A549 (cell line): Measurements from ENCODE around the gene CDC14B.

Experiments
- CTCF ChIP-seq: fragments of >200 bp; sonication (Bioruptor Twin); formaldehyde crosslinking; IDR thresholded peaks from 3 replicates; pipeline ENCODE4 v1.5.1; 2016
- HDAC2 ChIP-seq: fragments of 200-600 bp; sonication (generic); IDR thresholded peaks from 2 replicates; pipeline ENCODE4 v1.6.1; 2016
- PBX3 ChIP-seq: IDR thresholded peaks from 2 replicates; pipeline ENCODE4 v1.6.1; 2012
- POLR2A ChIP-seq: IDR thresholded peaks from 2 replicates; pipeline ENCODE4 v1.6.1; 2012; ENCODE audit warnings: mild to moderate bottlenecking, low read length
- POLR2AphosphoS2 ChIP-seq: conservative IDR thresholded peaks from 2 replicates; pipeline ENCODE4 v1.6.1; 2012; ENCODE audit warnings: low read length, improper control_type of control experiment, inconsistent platforms
- RAD21 ChIP-seq, 2 experiments: fragments of >200 bp in 1 of 2; sonication (Bioruptor Twin) in 1 of 2; formaldehyde crosslinking in 1 of 2; IDR thresholded peaks in 1 of 2; conservative IDR thresholded peaks in 1 of 2; 2 replicates in 1 of 2; 3 replicates in 1 of 2; pipeline ENCODE4 v1.6.1; 2012 to 2018; ENCODE audit warnings: inconsistent platforms in 1 of 2
- RARB ChIP-seq: fragments of 250-450 bp; sonication (Bioruptor Pico); IDR thresholded peaks from 2 replicates; pipeline ENCODE4 v1.8.0; 2021; ENCODE audit warnings: mild to moderate bottlenecking, moderate library complexity
- RCOR1 ChIP-seq: fragments of 150-350 bp; IDR thresholded peaks from 2 replicates; pipeline ENCODE4 v1.6.1; 2014; ENCODE audit warnings: antibody characterized with exemption, low read length, low read depth
- RFX5 ChIP-seq: fragments of 450-650 bp; IDR thresholded peaks from 2 replicates; pipeline ENCODE4 v1.7.1; 2014; ENCODE audit warnings: antibody characterized with exemption, mild to moderate bottlenecking, moderate library complexity

- TF ChIP-seq POLR2AphosphoS2, result no peak
- no peak for TF ChIP-seq CTCF
- TF ChIP-seq POLR2A, result no peak
- TF ChIP-seq RARB (CRISPR knock-in tag), result no peak
- no peak for TF ChIP-seq HDAC2
- TF ChIP-seq RCOR1, result no peak
- TF ChIP-seq RFX5, result no peak
- TF ChIP-seq RAD21 (conservative IDR thresholded peaks at IDR 0.05 in 1 of 2, IDR thresholded peaks at IDR 0.05 in 1 of 2), result no peak
- TF ChIP-seq PBX3, result no peak
Measured at GRCh38 chr9:96618209-96619123, 1.2 kb downstream of the CDC14B start.
